ENCODE results near the gene UBE2M.

GRCh38 chr19:58558623-58559274 lies 338 bp upstream of the UBE2M start:
- TF ChIP-seq TARDBP (IDR thresholded peaks at IDR 0.05): no peak
- TF ChIP-seq, protein P1, sequence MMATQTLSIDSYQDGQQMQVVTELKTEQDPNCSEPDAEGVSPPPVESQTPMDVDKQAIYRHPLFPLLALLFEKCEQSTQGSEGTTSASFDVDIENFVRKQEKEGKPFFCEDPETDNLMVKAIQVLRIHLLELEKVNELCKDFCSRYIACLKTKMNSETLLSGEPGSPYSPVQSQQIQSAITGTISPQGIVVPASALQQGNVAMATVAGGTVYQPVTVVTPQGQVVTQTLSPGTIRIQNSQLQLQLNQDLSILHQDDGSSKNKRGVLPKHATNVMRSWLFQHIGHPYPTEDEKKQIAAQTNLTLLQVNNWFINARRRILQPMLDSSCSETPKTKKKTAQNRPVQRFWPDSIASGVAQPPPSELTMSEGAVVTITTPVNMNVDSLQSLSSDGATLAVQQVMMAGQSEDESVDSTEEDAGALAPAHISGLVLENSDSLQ (IDR thresholded peaks at IDR 0.05): no peak
- no peak for TF ChIP-seq ARNT (IDR thresholded peaks at IDR 0.05)
- no peak for TF ChIP-seq FOXA1 (IDR thresholded peaks at IDR 0.05)
- TF ChIP-seq BHLHE40 (IDR thresholded peaks at IDR 0.05; ENCODE audit: borderline replicate concordance): no peak
- TF ChIP-seq HDGF (IDR thresholded peaks at IDR 0.05; ENCODE audit: borderline replicate concordance): 0 out of 2 replicates have a peak, but pooled peaks have one; percentile 21
